DND-41 (cell line): Measurements from ENCODE around the gene USP20.

Experiments
- EZH2 ChIP-seq: IDR thresholded peaks from 3 replicates; pipeline ENCODE4 v1.6.1; 2012; ENCODE audit warnings: borderline replicate concordance, low read depth, mild to moderate bottlenecking, moderate library complexity, low read length, inconsistent platforms; ENCODE audit not compliant: severe bottlenecking
- TF ChIP-seq, protein P1 (sequence below): IDR thresholded peaks from 2 replicates; pipeline ENCODE4 v1.5.1; 2012; ENCODE audit warnings: borderline replicate concordance, low read length, moderate library complexity, mild to moderate bottlenecking; ENCODE audit not compliant: poor library complexity, severe bottlenecking; ENCODE audit errors: extremely low read depth

DNA sequence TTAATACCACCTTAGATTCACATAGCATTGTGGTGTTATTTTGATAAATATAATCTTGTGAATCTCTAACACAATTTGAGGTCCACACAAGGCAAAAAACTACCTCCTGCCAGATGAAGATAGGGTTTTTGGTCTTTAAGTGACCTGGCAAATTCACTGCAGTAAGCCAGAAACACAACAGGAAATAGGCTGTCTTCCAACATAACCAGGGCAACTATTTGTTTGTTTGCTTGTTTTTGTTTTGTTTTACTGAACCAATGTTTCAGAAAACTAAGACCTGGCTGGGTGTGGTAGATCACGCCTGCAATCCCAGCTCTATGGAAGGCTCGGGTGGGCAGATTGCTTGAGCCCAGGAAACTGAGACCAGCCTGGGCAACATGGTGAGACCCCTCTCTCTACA lies 95.5 kb downstream of the USP20 start:
- TF ChIP-seq, protein P1, sequence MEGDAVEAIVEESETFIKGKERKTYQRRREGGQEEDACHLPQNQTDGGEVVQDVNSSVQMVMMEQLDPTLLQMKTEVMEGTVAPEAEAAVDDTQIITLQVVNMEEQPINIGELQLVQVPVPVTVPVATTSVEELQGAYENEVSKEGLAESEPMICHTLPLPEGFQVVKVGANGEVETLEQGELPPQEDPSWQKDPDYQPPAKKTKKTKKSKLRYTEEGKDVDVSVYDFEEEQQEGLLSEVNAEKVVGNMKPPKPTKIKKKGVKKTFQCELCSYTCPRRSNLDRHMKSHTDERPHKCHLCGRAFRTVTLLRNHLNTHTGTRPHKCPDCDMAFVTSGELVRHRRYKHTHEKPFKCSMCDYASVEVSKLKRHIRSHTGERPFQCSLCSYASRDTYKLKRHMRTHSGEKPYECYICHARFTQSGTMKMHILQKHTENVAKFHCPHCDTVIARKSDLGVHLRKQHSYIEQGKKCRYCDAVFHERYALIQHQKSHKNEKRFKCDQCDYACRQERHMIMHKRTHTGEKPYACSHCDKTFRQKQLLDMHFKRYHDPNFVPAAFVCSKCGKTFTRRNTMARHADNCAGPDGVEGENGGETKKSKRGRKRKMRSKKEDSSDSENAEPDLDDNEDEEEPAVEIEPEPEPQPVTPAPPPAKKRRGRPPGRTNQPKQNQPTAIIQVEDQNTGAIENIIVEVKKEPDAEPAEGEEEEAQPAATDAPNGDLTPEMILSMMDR: no peak
- TF ChIP-seq EZH2: no peak
